ENCODE data around the gene SLC34A1. TPM values are rescaled to one million over a fixed set of nuclear protein-coding genes. Genes with fewer than 3 reads are reported as not detected.
"Not testable (repeated sequence)": the region's sequence is repeated elsewhere in the genome, so short reads cannot be mapped to it uniquely, and the experiment has no call there.

The SLC34A1 gene
- polyA plus RNA-seq, 5 donors = 0.51 TPM; not detected in 4

- DNase-seq = no peak
These were observed 29.5 kb upstream of the SLC34A1 start for GRCh38 chr5:177354711-177355110.

GRCh38 chr5:177355162-177355867, 28.9 kb upstream of the SLC34A1 start:
- DNase-seq = no peak

DNA sequence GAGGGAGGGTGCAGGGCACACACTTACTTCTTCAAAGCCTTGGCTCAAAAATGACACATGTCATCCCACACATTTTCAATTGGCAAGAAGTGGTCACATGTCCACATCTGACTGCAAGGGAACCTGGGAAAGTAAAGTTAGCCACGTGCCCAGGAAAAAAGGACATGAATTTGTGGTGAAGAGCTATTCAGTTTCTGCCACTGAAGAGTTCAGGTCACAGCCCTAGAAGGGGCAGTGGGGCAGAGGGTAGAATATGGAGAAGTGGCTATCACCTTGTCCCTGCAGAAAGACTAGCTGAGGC, 28.4 kb upstream of the SLC34A1 start:
- no peak for DNase-seq

DNA sequence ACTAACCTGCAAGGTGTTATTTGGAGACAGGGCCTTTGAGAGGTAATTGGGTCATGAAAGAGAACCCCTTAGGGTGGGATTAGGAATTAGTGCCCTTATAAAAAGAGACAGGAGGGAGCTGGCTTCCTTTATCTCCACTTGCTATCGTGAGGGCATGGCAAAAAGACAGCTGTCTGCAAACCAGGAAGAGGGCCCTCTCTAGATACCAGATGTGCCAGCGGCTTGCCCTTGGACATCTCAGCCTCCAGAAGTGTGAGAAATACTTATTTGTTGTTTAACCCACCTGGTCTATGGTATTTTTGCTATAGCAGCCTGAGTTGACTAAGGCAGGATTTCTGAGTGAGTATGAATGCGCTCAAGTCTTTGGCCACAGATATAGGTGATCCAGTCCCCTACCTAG, 27.5 kb upstream of the SLC34A1 start:
- DNase-seq = no peak

- DNase-seq = no peak
These were observed 27.1 kb upstream of the SLC34A1 start for GRCh38 chr5:177357146-177357458.

DNA sequence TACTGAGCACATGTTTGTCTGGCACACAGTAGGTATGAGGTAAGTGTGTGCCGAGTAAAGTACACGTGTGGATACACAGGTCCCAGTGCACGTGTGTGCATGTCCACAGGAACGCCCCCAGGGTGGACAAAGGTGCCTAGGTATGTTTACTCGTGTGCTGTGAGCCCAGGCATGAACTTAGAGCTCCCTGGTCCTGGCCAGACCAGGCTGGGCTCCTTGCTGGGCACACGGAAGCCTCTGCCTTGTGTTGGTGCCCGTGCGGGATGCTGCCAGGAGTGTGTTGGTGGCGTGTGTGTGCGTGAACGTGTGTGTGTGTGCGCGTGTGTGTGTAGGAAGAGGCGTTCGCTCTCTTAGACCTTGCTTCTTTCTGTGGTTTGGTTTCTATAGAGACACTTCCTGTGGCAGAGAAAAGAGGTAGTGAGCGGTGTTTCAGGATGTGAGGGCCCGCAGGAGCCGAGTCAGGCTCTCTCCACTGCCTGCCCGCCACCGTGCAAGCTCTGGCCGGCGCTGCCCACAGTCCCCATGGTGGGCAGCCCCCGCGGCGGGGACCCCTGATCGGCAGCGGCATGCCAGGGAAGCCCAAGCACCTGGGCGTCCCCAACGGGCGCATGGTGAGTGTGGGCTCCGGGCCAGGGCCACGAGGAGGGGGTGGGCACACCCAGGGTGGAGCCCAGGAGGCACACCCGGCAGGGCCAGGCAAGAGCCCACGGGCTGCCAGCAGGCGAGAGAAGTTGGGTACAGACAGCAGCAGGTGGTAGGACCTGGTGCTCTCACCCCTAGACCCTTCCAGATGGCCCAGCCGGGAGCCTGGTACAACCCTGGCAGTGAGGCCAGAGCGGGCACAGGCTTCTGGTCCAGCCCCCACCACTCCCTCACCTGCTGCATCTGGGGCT, 26.5 kb upstream of the SLC34A1 start, which contains the start of gene RGS14:
Gene RGS14, plus strand, starts transcription at position 466 of the 893 bp plus-strand sequence. Its CDS starts 101 bp downstream, at position 567.
- DNase-seq = peak in 1 of 2 donors; percentile 27

- DNase-seq = no peak
These were observed 25.8 kb upstream of the SLC34A1 start for GRCh38 chr5:177358370-177358819.

DNA sequence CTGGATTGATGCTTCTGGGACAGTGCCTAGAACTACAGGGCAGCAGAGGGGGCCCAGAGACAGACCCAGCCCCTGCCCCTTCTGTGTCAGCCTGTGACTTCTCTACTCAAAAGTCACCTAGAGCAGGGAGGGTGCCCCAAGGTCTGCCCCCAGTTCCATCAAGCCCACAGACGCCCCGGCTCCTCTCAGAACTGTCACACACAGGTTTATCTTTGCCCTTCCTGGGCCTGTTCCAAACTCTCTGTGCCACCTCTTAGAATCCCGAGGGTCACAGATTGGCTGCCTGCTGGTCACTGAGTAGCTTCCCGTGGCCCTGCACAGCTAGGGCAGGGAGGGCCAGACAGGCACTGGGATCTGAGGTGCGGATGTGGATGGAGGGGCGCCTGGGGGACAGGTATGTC, 24.8 kb upstream of the SLC34A1 start:
- no peak for DNase-seq

DNA sequence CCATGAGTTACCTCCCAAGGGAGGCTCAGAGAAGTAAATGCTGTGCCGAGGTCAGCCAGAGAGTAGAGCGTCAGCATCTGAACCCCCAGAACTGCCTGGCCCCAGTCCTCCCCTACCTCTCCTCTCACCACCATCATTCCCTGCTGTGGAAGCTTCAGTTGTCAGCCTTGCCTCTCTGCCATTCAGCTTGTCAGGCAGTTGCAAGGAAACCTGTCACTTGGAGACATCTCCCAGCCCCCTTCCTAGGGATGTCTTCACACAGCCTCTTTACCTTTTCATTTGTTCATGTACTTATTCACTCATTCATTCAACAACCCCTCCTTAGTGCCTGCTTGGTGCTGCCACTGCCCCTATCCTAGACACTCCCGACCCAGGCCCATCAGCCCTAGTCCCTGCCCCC, 24.4 kb upstream of the SLC34A1 start:
- no peak for DNase-seq

- not testable (repeated sequence) for DNase-seq
These were observed 23.5 kb upstream of the SLC34A1 start for GRCh38 chr5:177360740-177361139.

DNA sequence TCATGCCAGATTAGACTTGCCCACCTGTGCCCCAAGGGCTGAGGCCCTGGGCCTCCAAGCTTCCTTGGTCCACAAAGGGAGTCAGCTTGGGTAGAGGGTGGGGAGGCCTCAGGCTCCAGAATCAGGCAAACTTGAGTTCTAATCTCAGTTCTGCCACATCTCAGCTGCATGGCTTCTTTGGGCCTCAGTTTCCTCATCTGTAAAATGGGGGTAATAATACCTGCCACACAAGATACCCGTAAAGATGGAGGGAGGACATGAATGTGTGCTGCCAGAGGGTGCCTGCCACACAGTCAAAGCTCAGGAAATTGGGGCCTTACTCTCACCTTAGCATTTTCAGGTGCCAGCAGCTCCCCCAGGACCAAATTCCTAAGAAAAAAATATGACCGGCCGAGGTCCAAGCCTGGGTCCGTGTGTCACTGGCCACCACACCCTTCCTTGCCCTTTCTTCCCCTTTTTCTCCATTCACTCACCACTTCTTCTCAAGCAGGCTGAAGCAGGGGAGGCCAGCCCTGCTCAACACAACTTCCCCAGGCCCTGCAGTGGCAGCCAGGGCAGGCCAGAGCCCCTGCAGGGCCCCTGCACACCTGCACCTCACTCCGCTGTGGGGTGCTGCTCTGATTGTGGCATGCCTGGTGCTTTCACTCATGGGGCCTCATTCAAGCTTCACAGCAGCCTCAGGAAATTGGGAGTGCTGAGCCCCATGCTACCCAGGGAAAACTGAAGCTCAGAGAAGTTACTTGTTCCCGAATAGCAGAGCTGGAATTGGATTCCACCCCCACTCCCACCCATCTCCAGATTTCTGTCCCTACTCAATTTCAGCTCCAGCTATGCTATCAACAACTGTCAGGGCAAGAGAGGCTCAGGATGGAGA, 22.6 kb upstream of the SLC34A1 start:
- DNase-seq = no peak

GRCh38 chr5:177362292-177362609, 22.0 kb upstream of the SLC34A1 start:
- DNase-seq = no peak

DNA sequence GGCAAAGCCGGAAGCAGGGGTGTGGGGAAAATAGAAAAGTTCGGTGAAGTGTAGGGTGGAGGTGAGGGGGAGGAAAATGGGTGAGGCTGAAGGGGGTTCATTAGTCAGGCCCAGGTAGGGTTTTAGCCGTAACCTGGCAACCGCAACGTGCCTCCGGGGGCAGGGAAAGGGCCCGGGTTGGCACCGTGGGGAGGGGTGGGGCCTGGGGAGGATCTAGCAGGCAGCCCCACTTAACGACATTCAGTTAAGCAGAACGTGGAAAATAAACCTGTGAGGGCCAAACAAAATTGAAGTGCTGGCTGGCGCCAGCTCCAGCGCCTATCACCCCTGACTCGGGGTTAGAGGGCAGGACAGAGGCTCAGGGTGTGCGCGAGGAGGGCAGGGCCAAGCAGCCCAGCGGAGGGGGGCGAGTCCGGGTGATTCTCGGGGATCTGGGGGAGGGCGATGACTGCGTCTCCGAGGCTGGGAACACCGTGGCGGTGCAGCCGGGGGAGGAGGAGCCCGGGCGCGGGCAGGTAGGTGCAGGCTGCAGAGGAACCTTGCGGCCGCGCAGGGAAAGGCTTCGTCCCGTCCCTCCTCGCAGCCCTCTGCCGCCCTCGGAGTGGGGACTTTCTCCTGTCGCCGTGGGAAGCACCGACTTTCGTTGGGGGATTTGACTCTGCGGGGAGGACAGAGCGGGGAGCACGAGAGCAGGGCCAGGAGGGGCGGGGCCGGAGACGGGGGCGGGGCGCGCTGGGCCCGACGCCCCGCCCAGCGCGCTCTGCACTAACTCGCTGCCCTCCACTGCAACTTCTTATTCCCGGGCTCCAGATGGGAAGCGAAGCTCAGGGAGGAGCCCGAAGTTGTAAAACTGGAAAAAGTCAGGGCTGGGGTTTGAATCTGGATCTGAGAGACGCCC, 21.4 kb upstream of the SLC34A1 start:
- DNase-seq = peak; percentile 32 to 47

DNA sequence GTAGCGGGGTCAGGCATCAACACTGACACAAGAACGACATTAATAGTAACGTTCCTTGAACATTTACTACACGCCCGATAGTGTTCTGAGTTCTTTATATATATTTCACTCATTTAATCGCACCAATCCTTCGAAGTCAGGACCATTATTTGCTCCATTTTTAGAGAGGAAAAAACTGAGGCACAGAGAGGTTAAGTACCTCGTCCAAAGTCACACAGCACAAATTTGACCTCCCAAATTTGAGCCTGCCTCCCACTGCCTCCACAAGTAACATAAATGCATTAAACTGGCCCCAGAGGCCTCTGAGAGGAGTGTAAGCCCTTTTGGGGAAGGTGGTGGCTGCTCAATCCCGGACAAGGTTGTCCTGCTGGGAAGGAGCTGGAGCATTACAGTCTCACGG, 20.7 kb upstream of the SLC34A1 start:
- DNase-seq = no peak

DNA sequence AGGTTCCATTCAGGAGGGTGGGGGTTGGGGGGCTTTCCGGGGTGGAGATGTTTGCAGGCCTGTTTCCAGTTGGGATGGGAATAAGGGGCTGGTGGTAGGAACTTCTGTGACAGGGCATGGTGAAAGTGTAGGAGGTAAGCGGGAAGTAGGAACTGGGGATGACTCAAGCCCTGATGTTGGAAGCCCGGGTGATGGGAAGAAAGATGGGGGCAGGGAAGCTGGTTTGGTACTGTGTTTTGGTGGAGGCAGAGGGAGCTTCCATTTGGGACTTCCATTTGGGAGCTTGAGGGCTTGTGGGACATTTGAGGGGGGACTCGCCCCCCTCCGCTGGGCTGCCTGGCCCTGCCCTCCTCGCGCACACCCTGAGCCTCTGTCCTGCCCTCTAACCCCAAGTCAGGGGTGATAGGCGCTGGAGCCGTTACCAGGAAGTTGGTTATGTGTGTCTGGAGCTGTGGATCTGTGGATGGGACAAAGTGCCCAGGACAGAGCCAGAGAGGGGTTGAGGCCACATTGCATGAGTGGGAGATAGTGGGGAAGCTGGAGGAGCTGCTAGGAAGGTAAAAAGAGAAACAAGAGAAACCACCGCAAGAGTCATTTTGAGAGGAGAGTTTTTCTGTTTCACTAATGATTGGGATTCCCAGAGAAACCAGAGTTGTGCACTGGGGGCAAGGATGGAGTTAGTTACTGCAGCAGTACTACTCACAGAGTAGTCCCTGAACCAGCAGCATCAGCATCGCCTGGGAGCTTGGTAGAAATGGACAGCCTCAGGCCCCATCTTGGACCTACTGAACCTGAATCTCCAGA, 19.9 kb upstream of the SLC34A1 start:
- DNase-seq = no peak

- DNase-seq = no peak
These were observed 18.2 kb upstream of the SLC34A1 start for GRCh38 chr5:177365845-177366527.

DNA sequence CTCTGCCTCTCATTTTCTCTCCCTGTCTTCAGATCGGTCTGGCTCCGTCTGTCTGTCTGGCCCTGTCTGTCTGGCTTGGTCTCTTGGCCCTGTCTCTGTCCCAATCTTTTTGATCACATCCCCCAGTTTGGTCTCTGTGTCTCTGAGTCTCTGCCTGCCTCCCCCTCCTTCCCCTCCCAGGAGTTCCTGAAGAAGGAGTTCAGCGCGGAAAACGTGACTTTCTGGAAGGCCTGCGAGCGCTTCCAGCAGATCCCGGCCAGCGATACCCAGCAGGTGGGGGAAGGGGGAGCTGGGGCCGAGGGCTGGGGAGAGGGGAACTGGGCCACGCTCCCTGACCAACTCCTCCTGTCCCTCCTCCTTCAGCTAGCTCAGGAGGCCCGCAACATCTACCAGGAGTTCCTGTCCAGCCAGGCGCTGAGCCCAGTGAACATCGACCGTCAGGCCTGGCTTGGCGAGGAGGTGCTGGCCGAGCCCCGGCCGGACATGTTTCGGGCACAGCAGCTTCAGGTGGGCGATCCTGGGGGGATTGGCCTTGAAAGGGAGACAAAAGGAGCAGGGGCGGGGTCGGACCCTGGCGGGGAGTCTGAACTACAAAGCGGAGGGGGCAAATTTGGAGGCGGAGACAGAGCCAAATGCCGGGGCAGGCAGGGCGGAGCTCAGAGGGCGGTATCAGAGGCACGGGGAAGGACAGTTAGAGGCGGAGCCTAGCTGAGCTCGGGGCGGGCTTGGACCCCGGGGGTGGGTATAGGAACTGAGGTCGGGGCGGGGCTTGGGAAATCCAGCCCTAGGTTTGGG, 17.5 kb upstream of the SLC34A1 start:
- peak; percentile 84 to 87 for DNase-seq

GRCh38 chr5:177367323-177367848, 16.8 kb upstream of the SLC34A1 start:
- DNase-seq = no peak

Data from right lung (tissue), 5 donors.